Measurements from ENCODE around the gene SVIL. TPM values are rescaled to one million over a fixed set of nuclear protein-coding genes. Genes with fewer than 3 reads are reported as not detected.
A peak's percentile ranks its signal among the peaks of the same experiment; 100 is the strongest.

Gene SVIL
- total RNA-seq, 4 donors from 2014 or later, result 30.3 to 84.3 (median 62.5) TPM

GRCh38 chr10:29600821-29601220 lies 34.0 kb downstream of the SVIL start:
- DNase-seq, result no peak
- H3K27me3 ChIP-seq, result no peaks in the 10 kb centered on the region
- H3K36me3 ChIP-seq, result no peaks in the 10 kb centered on the region
- no peak overlapping the region for H3K4me3 ChIP-seq
- TF ChIP-seq POLR2A (IDR thresholded peaks at IDR 0.05), result no peak
- no peak for TF ChIP-seq CTCF (IDR thresholded peaks at IDR 0.05)
- H3K9me3 ChIP-seq, result no peaks in the 10 kb centered on the region
- H3K27ac ChIP-seq, result no peak overlapping the region
- no peaks in the 10 kb centered on the region for H3K4me1 ChIP-seq

- Histone ChIP-seq H3K9me3 (no peaks in the 10 kb centered on the region), H3K27me3 (no peaks in the 10 kb centered on the region), H3K27ac (peak overlapping the region in 1 of 4 donors; percentile 34), H3K4me1 (no peaks in the 10 kb centered on the region), H3K36me3 (no peaks in the 10 kb centered on the region), H3K4me3 (no peak overlapping the region)
- no peak for DNase-seq
- TF ChIP-seq CTCF (IDR thresholded peaks at IDR 0.05), result no peak
- TF ChIP-seq POLR2A (IDR thresholded peaks at IDR 0.05), result no peak
These were observed 34.7 kb downstream of the SVIL start for GRCh38 chr10:29600067-29600466.

GRCh38 chr10:29598851-29599311 lies 35.9 kb downstream of the SVIL start:
- Histone ChIP-seq H3K36me3 (no peaks in the 10 kb centered on the region), H3K27me3 (no peaks in the 10 kb centered on the region), H3K27ac (peak overlapping the region in 1 of 4 donors; percentile 34), H3K4me3 (no peak overlapping the region), H3K9me3 (no peaks in the 10 kb centered on the region), H3K4me1 (no peaks in the 10 kb centered on the region)
- TF ChIP-seq CTCF (IDR thresholded peaks at IDR 0.05) (no peak), POLR2A (IDR thresholded peaks at IDR 0.05) (no peak)
- no peak for DNase-seq

GRCh38 chr10:29596826-29597225 lies 37.9 kb downstream of the SVIL start:
- Histone ChIP-seq H3K9me3 (no peaks in the 10 kb centered on the region), H3K4me1 (peaks cover 0 to 3% (median 0%) of the 10 kb centered on the region in 4 donors), H3K4me3 (no peak overlapping the region), H3K36me3 (no peaks in the 10 kb centered on the region), H3K27ac (no peak overlapping the region), H3K27me3 (no peaks in the 10 kb centered on the region)
- TF ChIP-seq POLR2A (IDR thresholded peaks at IDR 0.05) (no peak), CTCF (IDR thresholded peaks at IDR 0.05) (no peak)
- no peak for DNase-seq

GRCh38 chr10:29596356-29596755 lies 38.4 kb downstream of the SVIL start:
- H3K4me1 ChIP-seq, result peaks cover 0 to 7% (median 0%) of the 10 kb centered on the region in 4 donors

More at GRCh38 chr10:29596356-29596755, 38.4 kb downstream of the SVIL start:
- H3K9me3 ChIP-seq, result no peaks in the 10 kb centered on the region
- H3K4me3 ChIP-seq, result no peak overlapping the region
- DNase-seq, result no peak
- no peak for TF ChIP-seq CTCF (IDR thresholded peaks at IDR 0.05)
- TF ChIP-seq POLR2A (IDR thresholded peaks at IDR 0.05), result no peak
- no peak overlapping the region for H3K27ac ChIP-seq
- H3K27me3 ChIP-seq, result no peaks in the 10 kb centered on the region
- H3K36me3 ChIP-seq, result no peaks in the 10 kb centered on the region

All from Peyer's patch (tissue), 4 donors.